Neural progenitor cell (in vitro differentiated cells): ENCODE results near the gene MAVS. TPM values are rescaled to one million over a fixed set of nuclear protein-coding genes. Genes with fewer than 3 reads are reported as not detected.

Experiments
- DNase-seq: peaks from one replicate; pipeline ENCODE4 v3.0.0-alpha.2; 2016; ENCODE audit warnings: low spot score
- H2AFZ ChIP-seq: fragments of 200-600 bp; sonication (generic); replicated peaks from 2 replicates; pipeline ENCODE4 v1.6.1; 2016; ENCODE audit warnings: antibody characterized with exemption
- H3F3A ChIP-seq: fragments of 200-600 bp; sonication (generic); 2 replicates; pipeline ENCODE4 v1.6.1; 2016; ENCODE audit warnings: antibody characterized with exemption, low read depth
- H3K27ac ChIP-seq: fragments of 200-600 bp; sonication (generic); 2 replicates; pipeline ENCODE4 v1.5.1; 2016; ENCODE audit warnings: mild to moderate bottlenecking
- H3K27me3 ChIP-seq: fragments of 200-600 bp; sonication (generic); 2 replicates; pipeline ENCODE4 v1.6.1; 2016; ENCODE audit warnings: mild to moderate bottlenecking, moderate library complexity
- H3K36me3 ChIP-seq: fragments of 200-600 bp; sonication (generic); 2 replicates; pipeline ENCODE4 v1.5.1; 2016
- H3K4me1 ChIP-seq: fragments of 200-600 bp; sonication (generic); 2 replicates; pipeline ENCODE4 v1.6.1; 2016; ENCODE audit warnings: mixed run types
- H3K4me2 ChIP-seq: fragments of 200-600 bp; sonication (generic); 2 replicates; pipeline ENCODE4 v1.6.1; 2016
- H3K4me3 ChIP-seq: fragments of 200-600 bp; sonication (generic); 2 replicates; pipeline ENCODE4 v1.5.1; 2016
- H3K79me2 ChIP-seq: fragments of 200-600 bp; sonication (generic); 2 replicates; pipeline ENCODE4 v1.6.1; 2016; ENCODE audit warnings: low read depth
- H3K9ac ChIP-seq: fragments of 200-600 bp; sonication (generic); 2 replicates; pipeline ENCODE4 v1.6.1; 2016
- H3K9me3 ChIP-seq: fragments of 200-600 bp; sonication (generic); 2 replicates; pipeline ENCODE4 v1.5.1; 2016; ENCODE audit warnings: low read depth
- H4K20me1 ChIP-seq: fragments of 200-600 bp; sonication (generic); 2 replicates; pipeline ENCODE4 v1.6.1; 2016; ENCODE audit warnings: low read depth
- H3K27ac Mint-ChIP-seq: 3 replicates; pipeline ENCODE4 v1.8.0; 2021; ENCODE audit warnings: mixed read lengths
- H3K27me3 Mint-ChIP-seq: 2 replicates; pipeline ENCODE4 v1.8.0; 2022; ENCODE audit warnings: low read depth, mild to moderate bottlenecking, inconsistent platforms, moderate library complexity, mixed read lengths; ENCODE audit not compliant: insufficient read depth
- H3K36me3 Mint-ChIP-seq: 3 replicates; pipeline ENCODE4 v1.8.0; 2021; ENCODE audit warnings: mixed read lengths
- H3K4me1 Mint-ChIP-seq: 3 replicates; pipeline ENCODE4 v1.8.0; 2021; ENCODE audit warnings: mixed read lengths
- H3K4me3 Mint-ChIP-seq: 3 replicates; pipeline ENCODE4 v1.8.0; 2021; ENCODE audit warnings: mild to moderate bottlenecking, moderate library complexity, mixed read lengths
- H3K9me3 Mint-ChIP-seq: 3 replicates; pipeline ENCODE4 v1.8.0; 2020; ENCODE audit warnings: mixed read lengths
- CTCF ChIP-seq: fragments of 200-600 bp; sonication (generic); IDR thresholded peaks from 2 replicates; pipeline ENCODE4 v1.5.1; 2017; ENCODE audit warnings: antibody characterized with exemption, mild to moderate bottlenecking
- EZH2 ChIP-seq: fragments of 200-600 bp; sonication (generic); IDR thresholded peaks from 2 replicates; pipeline ENCODE4 v1.6.1; 2017; ENCODE audit warnings: antibody characterized with exemption, mild to moderate bottlenecking, moderate library complexity
- EZH2phosphoT487 ChIP-seq: fragments of 200-600 bp; sonication (generic); IDR thresholded peaks from 2 replicates; pipeline ENCODE4 v1.6.1; 2017; ENCODE audit warnings: antibody characterized with exemption
- total RNA-seq: library from RNA; depleted of rRNA; stranded (reverse); fragments of >200 nt; gene quantifications from 2 replicates; pipeline ENCODE4 v1.2.3, GENCODE V29; 2015; ENCODE audit warnings: low replicate concordance

The MAVS gene
- total RNA-seq, 1 donor from 2014 or later = 14.1 TPM

DNA sequence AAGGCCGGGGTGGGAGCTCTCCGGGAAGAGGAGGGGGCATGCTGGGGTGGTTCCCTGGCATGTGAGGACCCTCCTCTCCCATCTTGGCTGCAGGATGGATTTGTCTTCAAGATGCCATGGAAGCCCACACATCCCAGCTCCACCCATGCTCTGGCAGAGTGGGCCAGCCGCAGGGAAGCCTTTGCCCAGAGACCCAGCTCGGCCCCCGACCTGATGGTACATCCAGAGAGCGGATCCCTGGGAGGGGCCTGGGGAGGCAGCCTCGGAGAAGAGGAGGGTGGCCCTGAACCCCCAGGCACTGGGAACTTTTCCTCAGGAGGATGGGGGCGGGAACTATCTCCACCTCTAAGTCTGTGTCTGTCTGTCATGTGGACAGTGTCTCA lies 45.8 kb upstream of the MAVS start:
- peak overlapping the region; percentile 94 for H3K27ac Mint-ChIP-seq
- H3K4me3 ChIP-seq = no peak overlapping the region
- DNase-seq = no peak
- peaks cover 30% of the 10 kb centered on the region for H3F3A ChIP-seq
- peaks cover 28% of the 10 kb centered on the region for H3K4me1 ChIP-seq
- peaks cover 41% of the 10 kb centered on the region for H3K36me3 Mint-ChIP-seq
- H2AFZ ChIP-seq = no peak overlapping the region
- peaks cover 6% of the 10 kb centered on the region for H3K27me3 ChIP-seq
- no peaks in the 10 kb centered on the region for H3K9me3 ChIP-seq
- TF ChIP-seq EZH2 = no peak
- no peak for TF ChIP-seq EZH2phosphoT487
- TF ChIP-seq CTCF = no peak
- H4K20me1 ChIP-seq = peaks cover 9% of the 10 kb centered on the region
- no peak overlapping the region for H3K27ac ChIP-seq
- no peaks in the 10 kb centered on the region for H3K79me2 ChIP-seq
- H3K9ac ChIP-seq = no peak overlapping the region
- H3K4me2 ChIP-seq = no peak overlapping the region
- H3K27me3 Mint-ChIP-seq = peaks cover 14% of the 10 kb centered on the region
- H3K4me3 Mint-ChIP-seq = no peak overlapping the region
- H3K9me3 Mint-ChIP-seq = no peaks in the 10 kb centered on the region
- H3K4me1 Mint-ChIP-seq = peaks cover 58% of the 10 kb centered on the region
- H3K36me3 ChIP-seq = no peaks in the 10 kb centered on the region

DNA sequence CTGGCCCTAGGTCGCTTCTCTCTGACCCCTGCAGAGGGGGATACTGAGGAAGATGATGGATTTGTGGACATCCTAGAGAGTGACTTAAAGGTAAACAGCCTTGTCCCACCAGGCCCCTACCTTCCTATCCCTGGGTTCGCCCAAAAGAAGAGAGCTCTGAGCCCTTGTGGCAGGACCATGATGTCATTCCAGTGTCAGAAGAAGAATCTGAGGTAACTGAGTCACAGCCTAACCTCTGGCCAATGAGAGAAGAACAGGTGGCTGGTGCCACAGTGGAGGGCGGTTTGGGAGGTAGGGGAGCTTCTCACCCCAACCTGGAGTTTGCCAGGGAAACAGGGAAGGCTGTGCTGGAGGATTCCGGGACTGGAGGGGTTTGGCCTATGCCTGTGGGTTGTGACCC lies 45.3 kb upstream of the MAVS start:
- H3K27ac ChIP-seq = no peak overlapping the region
- H3K4me1 ChIP-seq = peaks cover 28% of the 10 kb centered on the region
- TF ChIP-seq EZH2phosphoT487 (no peak), EZH2 (no peak), CTCF (no peak)
- peaks cover 6% of the 10 kb centered on the region for H3K27me3 ChIP-seq
- Mint-ChIP-seq H3K9me3 (no peaks in the 10 kb centered on the region), H3K27ac (no peak overlapping the region), H3K4me3 (no peak overlapping the region), H3K4me1 (peaks cover 58% of the 10 kb centered on the region), H3K27me3 (peaks cover 14% of the 10 kb centered on the region), H3K36me3 (peaks cover 41% of the 10 kb centered on the region)
- H2AFZ ChIP-seq = no peak overlapping the region
- H3K4me3 ChIP-seq = no peak overlapping the region
- no peak for DNase-seq
- no peaks in the 10 kb centered on the region for H3K36me3 ChIP-seq
- H4K20me1 ChIP-seq = peaks cover 9% of the 10 kb centered on the region
- no peak overlapping the region for H3K4me2 ChIP-seq
- peaks cover 30% of the 10 kb centered on the region for H3F3A ChIP-seq
- no peak overlapping the region for H3K9ac ChIP-seq
- H3K79me2 ChIP-seq = no peaks in the 10 kb centered on the region
- H3K9me3 ChIP-seq = no peaks in the 10 kb centered on the region

DNA sequence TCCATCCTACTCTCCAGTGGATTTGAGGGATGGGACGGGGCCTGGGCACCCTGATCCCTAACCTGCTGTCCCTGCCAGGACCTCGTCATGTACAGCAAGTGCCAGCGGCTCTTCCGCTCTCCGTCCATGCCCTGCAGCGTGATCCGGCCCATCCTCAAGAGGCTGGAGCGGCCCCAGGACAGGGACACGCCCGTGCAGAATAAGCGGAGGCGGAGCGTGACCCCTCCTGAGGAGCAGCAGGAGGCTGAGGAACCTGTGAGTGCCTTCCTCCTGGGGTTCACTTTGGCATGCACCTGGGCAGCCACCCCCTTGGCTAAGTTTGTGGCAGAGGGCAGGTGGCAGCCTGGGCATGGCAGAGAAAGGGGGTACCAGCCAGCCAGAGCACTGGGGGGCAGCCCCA lies 44.8 kb upstream of the MAVS start:
- no peak for DNase-seq
- no peak overlapping the region for H3K27ac ChIP-seq
- TF ChIP-seq EZH2phosphoT487 (no peak), CTCF (no peak), EZH2 (no peak)
- no peak overlapping the region for H3K4me3 Mint-ChIP-seq
- peaks cover 41% of the 10 kb centered on the region for H3K36me3 Mint-ChIP-seq
- peaks cover 27% of the 10 kb centered on the region for H3K4me1 ChIP-seq
- H3K9ac ChIP-seq = no peak overlapping the region
- H3K27me3 ChIP-seq = peaks cover 5% of the 10 kb centered on the region
- H3K4me2 ChIP-seq = no peak overlapping the region
- H4K20me1 ChIP-seq = peaks cover 9% of the 10 kb centered on the region
- H3K36me3 ChIP-seq = no peaks in the 10 kb centered on the region
- H3K9me3 ChIP-seq = no peaks in the 10 kb centered on the region
- H3K27ac Mint-ChIP-seq = no peak overlapping the region
- no peak overlapping the region for H3K4me3 ChIP-seq
- H3F3A ChIP-seq = peaks cover 30% of the 10 kb centered on the region
- H2AFZ ChIP-seq = no peak overlapping the region
- H3K27me3 Mint-ChIP-seq = peaks cover 14% of the 10 kb centered on the region
- no peaks in the 10 kb centered on the region for H3K9me3 Mint-ChIP-seq
- no peaks in the 10 kb centered on the region for H3K79me2 ChIP-seq
- H3K4me1 Mint-ChIP-seq = peaks cover 58% of the 10 kb centered on the region
